SK-N-MC (cell line): Measurements from ENCODE around the gene TRIM41.

Source experiments
- DNase-seq: peaks from one replicate; pipeline ENCODE4 v3.0.0-alpha.2; 2011; ENCODE audit warnings: low read depth, low spot score
- H3K27ac ChIP-seq: fragments of 200-600 bp; sonication (generic); 2 replicates; pipeline ENCODE4 v1.5.1; 2016; ENCODE audit warnings: mixed run types
- H3K36me3 ChIP-seq: fragments of 200-600 bp; sonication (generic); 2 replicates; pipeline ENCODE4 v1.6.1; 2017; ENCODE audit warnings: antibody characterized with exemption, low read length, mixed read lengths; ENCODE audit not compliant: insufficient read depth
- H3K4me3 ChIP-seq: fragments of 200-600 bp; sonication (generic); 2 replicates; pipeline ENCODE4 v1.5.1; 2016
- H3K9ac ChIP-seq: fragments of 200-600 bp; sonication (generic); 2 replicates; pipeline ENCODE4 v1.8.0; 2017; ENCODE audit warnings: mixed run types, mixed read lengths; ENCODE audit not compliant: insufficient read length
- H3K9me3 ChIP-seq: fragments of 200-600 bp; sonication (generic); 2 replicates; pipeline ENCODE4 v1.6.1; 2017; ENCODE audit warnings: low read depth, mild to moderate bottlenecking, antibody characterized with exemption, low read length, moderate library complexity, mixed read lengths
- EZH2 ChIP-seq: fragments of 200-600 bp; sonication (generic); IDR thresholded peaks from one replicate; pipeline ENCODE4 v1.6.1; 2017; ENCODE audit warnings: antibody characterized with exemption
- FOXP2 ChIP-seq: optimal IDR thresholded peaks from 2 replicates; pipeline ENCODE3; 2011; ENCODE audit warnings: mild to moderate bottlenecking, moderate library complexity; ENCODE audit not compliant: insufficient read depth; ENCODE audit errors: extremely low read length, control extremely low read depth
- POLR2AphosphoS5 ChIP-seq: IDR thresholded peaks from 2 replicates; pipeline ENCODE4 v1.6.1; 2012; ENCODE audit warnings: mild to moderate bottlenecking, low read depth, low read length, borderline replicate concordance

Gene TRIM41

DNA sequence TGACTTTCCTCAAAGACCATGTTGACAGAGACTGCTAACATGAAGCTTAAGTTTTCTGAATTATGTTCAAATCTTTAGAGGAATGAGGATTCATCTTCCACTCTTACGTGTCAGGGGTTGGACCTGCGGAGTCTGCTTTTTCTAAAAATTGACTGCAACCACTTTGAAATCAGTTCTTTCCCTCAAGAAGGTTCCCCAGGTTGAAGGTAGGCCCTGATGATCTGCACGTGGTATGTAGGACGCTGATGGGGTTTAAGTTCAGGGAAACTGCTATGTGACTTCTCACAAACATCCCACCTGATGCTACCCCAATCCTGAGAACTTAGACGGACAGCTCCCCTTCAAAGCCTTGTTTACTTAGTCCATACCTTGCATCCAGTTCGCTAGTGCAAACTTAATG, 13.4 kb downstream of the TRIM41 start:
- Histone ChIP-seq H3K36me3 (peaks cover 65% of the 10 kb centered on the region), H3K4me3 (no peak overlapping the region), H3K9ac (no peak overlapping the region), H3K27ac (peak overlapping the region; percentile 91), H3K9me3 (no peaks in the 10 kb centered on the region)
- DNase-seq: no peak
- TF ChIP-seq EZH2 (no peak), FOXP2 (no peak), POLR2AphosphoS5 (no peak)

DNA sequence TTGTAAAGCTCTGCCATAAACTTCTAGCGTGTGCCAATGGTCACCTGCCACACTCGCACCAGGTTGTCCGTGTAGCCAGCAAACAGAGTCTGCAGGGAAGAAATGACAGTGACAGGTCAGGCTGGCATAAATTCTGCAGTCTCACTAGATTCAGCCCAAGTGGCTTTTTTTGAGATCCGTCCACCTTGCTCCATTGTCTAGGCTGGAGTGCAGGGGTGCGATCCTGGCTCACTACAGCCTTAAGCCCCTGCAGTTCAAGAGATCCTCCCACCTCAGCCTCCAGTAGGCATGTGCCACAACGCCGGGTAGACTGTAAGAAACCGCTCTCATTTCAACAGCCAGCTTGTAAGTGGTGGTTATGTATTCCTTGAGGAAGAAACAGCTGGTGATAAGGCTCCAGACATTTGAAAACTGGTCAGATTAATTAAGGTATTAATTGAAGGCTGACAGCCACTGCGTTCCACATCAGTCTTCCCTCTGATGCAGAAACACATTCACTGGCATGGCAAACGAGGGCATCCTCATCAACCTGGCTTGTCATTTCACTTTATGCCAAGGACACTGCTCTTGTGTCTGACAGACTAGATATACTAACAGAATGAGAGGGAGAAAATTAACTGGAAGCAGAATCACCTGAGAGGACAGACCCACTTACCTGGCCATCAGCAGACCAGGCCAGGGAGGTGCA, 14.0 kb downstream of the TRIM41 start:
- no peak for DNase-seq
- H3K9ac ChIP-seq: no peak overlapping the region
- TF ChIP-seq EZH2: no peak
- no peak; the same call in none of the 2 replicates for TF ChIP-seq POLR2AphosphoS5
- no peak for TF ChIP-seq FOXP2
- H3K36me3 ChIP-seq: peaks cover 72% of the 10 kb centered on the region
- H3K9me3 ChIP-seq: no peaks in the 10 kb centered on the region
- no peak overlapping the region for H3K4me3 ChIP-seq
- H3K27ac ChIP-seq: peak overlapping the region; percentile 91

DNA sequence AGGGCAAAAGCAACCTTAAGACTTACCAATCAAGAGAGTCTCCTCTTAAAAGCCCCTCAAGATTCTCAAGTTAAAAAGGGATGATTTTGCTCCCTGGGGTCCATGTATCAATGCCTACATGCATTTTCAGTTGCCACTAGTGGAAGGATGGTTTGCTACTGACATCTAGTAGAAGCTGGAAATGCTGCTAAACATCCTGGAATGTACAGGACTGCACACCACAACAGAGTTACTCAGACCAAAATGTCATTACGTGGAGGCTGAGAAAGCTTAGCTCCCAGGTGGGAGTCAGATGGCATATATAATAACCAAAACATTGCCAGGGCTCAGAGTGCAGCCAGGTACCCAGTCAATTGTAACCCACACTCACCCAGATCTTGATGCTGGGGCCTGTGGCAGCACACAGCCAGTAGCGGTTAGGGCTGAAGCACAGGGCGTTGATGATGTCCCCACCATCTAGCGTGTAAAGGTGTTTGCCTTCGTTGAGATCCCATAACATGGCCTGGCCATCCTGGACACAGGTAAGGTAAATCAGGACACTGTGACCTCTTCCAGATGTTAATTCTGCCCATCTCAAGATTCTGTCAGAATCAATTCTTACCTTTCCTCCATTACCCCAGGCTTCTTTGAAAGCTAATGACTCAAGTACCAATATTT, 14.8 kb downstream of the TRIM41 start:
- H3K27ac ChIP-seq: no peak overlapping the region
- TF ChIP-seq EZH2 (no peak), FOXP2 (no peak)
- H3K36me3 ChIP-seq: peaks cover 79% of the 10 kb centered on the region
- no peaks in the 10 kb centered on the region for H3K9me3 ChIP-seq
- H3K4me3 ChIP-seq: no peak overlapping the region
- H3K9ac ChIP-seq: no peak overlapping the region
- DNase-seq: no peak

DNA sequence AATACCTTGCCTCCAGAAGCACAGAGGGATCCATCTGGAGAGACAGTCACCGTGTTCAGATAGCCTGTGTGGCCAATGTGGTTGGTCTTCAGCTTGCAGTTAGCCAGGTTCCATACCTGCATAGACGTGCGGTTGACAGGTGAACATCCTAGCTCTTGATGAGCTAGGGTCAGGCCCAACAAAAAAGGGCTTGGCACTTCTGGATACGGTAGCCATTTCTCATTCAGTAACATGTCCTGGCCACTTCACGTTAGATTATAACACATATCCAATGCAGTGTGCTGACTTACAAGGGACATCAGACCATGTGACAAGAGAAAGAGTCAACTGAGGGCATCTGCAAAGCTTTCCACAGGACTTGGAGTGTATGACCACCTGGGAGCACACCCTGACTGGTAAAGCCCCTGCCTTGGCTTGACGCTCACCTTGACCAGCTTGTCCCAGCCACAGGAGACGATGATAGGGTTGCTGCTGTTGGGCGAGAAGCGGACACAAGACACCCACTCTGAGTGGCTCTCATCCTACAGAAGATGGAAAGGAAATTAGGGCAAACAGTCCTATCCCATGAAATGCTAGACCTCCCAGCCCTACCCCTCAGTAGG, 16.1 kb downstream of the TRIM41 start:
- Histone ChIP-seq H3K4me3 (no peak overlapping the region), H3K36me3 (peaks cover 83% of the 10 kb centered on the region), H3K9ac (no peak overlapping the region), H3K27ac (no peak overlapping the region; the same call in 1 of the 2 replicates), H3K9me3 (no peaks in the 10 kb centered on the region)
- no peak for DNase-seq
- TF ChIP-seq EZH2: no peak
- TF ChIP-seq POLR2AphosphoS5: no peak; the same call in 1 of the 2 replicates
- no peak for TF ChIP-seq FOXP2

DNA sequence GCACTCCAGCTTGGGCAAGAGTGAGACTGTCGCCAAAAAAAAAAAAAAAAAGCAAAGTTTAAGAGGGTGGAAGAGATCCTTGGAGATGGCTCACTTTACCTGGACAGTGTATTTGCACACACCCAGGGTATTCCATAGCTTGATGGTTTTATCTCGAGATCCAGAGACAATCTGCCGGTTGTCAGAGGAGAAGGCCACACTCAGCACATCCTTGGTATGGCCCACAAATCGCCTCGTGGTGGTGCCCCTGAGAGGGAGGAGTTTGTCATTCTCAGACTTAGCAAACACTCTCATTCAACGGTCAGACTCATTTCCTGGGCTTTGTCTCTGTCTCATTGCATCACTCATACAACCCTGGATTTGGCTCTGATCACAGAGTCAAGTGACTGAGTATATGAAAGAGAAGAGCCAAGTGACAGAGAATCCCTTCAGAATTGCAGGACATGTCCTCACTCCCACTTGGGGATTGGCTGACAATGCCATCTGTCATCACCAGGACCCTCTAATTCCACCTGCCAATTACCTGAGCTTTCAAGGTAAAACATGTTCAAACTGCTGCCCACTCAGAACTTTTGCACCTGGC, 18.4 kb downstream of the TRIM41 start:
- Histone ChIP-seq H3K9me3 (no peaks in the 10 kb centered on the region), H3K27ac (peak overlapping the region; percentile 99), H3K4me3 (peak overlapping the region; percentile 91), H3K9ac (peak overlapping the region; percentile 99), H3K36me3 (peaks cover 67% of the 10 kb centered on the region)
- TF ChIP-seq FOXP2: no peak
- TF ChIP-seq EZH2: no peak
- TF ChIP-seq POLR2AphosphoS5: no peak; the same call in 1 of the 2 replicates
- no peak for DNase-seq

DNA sequence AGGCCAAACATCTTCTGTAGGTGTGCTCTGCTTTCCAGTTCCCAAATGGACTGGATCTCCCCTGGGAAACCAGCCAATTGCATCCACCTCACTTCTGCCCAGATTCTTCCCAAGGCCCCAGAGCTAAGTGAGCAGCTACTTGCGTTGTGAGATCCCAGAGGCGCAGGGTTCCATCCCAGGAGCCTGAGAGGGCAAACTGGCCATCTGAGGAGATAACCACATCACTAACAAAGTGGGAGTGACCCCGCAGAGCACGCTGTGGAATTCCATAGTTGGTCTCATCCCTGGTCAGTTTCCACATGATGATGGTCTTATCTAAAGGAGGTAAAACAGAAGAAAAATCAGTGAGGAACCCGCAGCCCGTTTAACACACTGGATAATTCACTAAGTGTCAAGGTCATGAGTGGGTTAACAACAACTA, 19.0 kb downstream of the TRIM41 start:
- Histone ChIP-seq H3K36me3 (peaks cover 62% of the 10 kb centered on the region), H3K9me3 (no peaks in the 10 kb centered on the region), H3K9ac (peak overlapping the region; percentile 99), H3K27ac (peak overlapping the region; percentile 99), H3K4me3 (peak overlapping the region; percentile 91)
- no peak for DNase-seq
- TF ChIP-seq POLR2AphosphoS5: 0 out of 2 replicates have a peak, but pooled peaks have one; percentile 4
- no peak for TF ChIP-seq FOXP2

DNA sequence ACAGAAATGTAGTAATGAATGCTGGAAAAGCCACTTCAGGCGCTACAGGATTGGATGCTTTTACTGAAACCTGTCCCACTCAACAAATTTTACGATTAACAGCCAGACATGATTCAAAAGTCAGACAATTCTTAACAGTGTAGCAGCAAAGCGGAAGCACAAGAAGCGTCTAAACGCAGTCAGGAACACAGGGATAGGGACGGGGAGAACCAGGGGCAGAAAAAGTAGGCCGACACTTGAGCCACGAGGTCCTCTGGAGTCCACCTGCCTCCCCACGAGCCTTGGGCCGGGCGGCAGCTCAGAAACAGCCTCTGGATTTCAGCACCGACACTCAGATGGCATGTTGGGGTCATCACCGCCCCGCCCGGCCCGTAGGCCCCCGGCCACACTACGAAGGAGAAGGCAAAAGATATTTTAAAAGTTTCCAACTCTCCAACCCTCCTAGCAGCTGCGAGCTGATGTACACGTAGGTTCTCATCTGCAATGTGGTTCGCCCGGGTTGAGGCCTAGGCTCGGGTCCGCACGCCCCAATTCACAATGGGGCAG, 20.0 kb downstream of the TRIM41 start:
- TF ChIP-seq FOXP2 (no peak), POLR2AphosphoS5 (no peak), EZH2 (no peak)
- peak overlapping the region; percentile 91 for H3K4me3 ChIP-seq

DNA sequence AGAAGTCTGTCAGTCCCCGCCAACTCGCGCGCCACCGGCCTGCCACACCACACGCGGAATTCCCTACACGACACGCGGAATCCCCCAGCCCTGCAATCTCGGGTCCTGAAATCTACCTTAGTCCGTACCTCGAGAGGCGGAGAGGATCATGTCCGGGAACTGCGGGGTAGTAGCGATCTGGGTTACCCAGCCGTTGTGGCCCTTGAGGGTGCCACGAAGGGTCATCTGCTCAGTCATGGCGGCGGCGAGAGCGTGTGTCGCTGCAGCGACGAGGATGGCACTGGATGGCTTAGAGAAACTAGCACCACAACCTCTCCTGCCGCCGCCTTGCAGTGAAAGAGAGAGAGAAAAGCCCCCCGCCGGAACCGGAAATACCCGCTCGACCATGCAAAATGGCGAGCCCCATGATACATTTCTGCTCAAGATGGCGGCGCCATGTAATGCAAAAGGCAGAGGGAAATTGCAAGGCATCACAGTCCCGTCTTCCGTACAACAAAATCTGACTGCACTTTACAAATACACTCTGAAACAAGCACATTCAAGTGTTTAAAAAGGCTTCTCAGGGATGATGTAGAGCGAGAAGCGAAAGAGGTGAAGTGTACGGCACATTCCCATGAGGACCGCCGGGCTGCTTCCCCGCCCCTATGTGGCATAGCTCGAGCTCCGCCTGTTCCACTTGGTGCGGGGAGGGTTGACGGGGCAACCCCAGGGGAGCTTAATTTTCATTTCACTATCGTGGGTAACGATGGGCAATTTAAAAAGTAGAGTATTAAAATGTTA, 20.7 kb downstream of the TRIM41 start, which contains the start of gene RACK1:
TSS of gene RACK1 (minus strand) at position 343 of the 780 bp plus-strand sequence. CDS start at position 237, 106 bp downstream.
- peak within 1 kb of the TSS; percentile 99 for H3K9ac ChIP-seq
- DNase-seq: peak; percentile 83
- H3K27ac ChIP-seq: peak within 1 kb of the TSS; percentile 99
- TF ChIP-seq POLR2AphosphoS5: peak; percentile 98
- TF ChIP-seq FOXP2: no peak
- no peak for TF ChIP-seq EZH2
- H3K36me3 ChIP-seq: peaks cover 53% of the 10 kb centered on the region
- H3K9me3 ChIP-seq: no peaks in the 10 kb centered on the region
- peak within 1 kb of the TSS; percentile 91 for H3K4me3 ChIP-seq

More for the DNA sequence above, 20.0 kb downstream of the TRIM41 start:
- Histone ChIP-seq H3K27ac (peak overlapping the region; percentile 99), H3K9me3 (no peaks in the 10 kb centered on the region), H3K9ac (peak overlapping the region; percentile 99), H3K36me3 (peaks cover 56% of the 10 kb centered on the region)
- DNase-seq: no peak
